GM10266 (cell line): ENCODE results near the gene U2AF1L4.
A peak's percentile ranks its signal among the peaks of the same experiment; 100 is the strongest.

Experiments used
- DNase-seq: peaks from one replicate; pipeline ENCODE4 v3.0.0; 2012; ENCODE audit errors: extremely low spot score
- TF ChIP-seq, protein P1 (sequence below): IDR thresholded peaks from 2 replicates; pipeline ENCODE4 v1.5.1; 2012; ENCODE audit warnings: mild to moderate bottlenecking, low read depth; ENCODE audit not compliant: control insufficient read depth, insufficient read depth; ENCODE audit errors: missing control alignments

The U2AF1L4 gene

DNA sequence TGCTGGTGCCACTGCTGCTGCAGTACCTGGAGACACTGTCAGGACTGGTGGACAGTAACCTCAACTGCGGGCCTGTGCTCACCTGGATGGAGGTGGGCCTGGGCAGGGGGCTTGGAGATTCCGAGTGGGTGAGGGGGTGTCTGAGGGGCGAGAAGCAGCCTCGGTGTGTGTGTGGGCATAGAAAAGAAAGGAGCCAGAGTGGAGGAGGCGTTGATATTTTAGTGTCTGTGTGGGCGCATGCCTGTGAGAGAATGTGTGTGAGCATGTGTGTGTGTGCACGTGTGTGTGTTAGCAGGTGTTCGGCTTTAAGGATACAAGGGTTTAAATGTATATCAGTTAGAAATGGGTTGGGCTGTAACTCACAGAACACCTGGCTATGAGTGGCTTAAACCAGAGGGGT lies 33.8 kb upstream of the U2AF1L4 start:
- TF ChIP-seq, protein P1, sequence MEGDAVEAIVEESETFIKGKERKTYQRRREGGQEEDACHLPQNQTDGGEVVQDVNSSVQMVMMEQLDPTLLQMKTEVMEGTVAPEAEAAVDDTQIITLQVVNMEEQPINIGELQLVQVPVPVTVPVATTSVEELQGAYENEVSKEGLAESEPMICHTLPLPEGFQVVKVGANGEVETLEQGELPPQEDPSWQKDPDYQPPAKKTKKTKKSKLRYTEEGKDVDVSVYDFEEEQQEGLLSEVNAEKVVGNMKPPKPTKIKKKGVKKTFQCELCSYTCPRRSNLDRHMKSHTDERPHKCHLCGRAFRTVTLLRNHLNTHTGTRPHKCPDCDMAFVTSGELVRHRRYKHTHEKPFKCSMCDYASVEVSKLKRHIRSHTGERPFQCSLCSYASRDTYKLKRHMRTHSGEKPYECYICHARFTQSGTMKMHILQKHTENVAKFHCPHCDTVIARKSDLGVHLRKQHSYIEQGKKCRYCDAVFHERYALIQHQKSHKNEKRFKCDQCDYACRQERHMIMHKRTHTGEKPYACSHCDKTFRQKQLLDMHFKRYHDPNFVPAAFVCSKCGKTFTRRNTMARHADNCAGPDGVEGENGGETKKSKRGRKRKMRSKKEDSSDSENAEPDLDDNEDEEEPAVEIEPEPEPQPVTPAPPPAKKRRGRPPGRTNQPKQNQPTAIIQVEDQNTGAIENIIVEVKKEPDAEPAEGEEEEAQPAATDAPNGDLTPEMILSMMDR, result no peak
- DNase-seq, result no peak

DNA sequence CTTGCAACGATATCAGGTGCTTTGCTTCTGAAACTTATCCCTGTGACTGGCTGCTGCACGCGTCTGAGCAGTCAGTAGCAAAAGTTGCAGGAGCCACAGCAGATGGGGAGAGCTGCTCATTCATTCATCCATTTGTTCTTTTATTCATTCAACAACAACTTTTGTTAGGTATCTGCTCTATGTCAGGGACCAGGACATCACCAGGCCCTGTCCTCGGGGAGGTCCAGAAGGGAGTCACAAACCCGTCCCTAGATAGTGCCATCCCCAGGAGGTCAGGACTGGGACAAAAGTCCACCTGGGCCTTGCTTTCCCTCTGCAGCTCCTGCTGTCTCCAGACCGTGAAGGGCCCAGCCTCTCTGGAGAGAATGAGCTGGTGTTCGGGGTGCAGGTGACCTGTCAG lies 32.7 kb upstream of the U2AF1L4 start:
- DNase-seq, result no peak
- TF ChIP-seq, protein P1, result no peak

DNA sequence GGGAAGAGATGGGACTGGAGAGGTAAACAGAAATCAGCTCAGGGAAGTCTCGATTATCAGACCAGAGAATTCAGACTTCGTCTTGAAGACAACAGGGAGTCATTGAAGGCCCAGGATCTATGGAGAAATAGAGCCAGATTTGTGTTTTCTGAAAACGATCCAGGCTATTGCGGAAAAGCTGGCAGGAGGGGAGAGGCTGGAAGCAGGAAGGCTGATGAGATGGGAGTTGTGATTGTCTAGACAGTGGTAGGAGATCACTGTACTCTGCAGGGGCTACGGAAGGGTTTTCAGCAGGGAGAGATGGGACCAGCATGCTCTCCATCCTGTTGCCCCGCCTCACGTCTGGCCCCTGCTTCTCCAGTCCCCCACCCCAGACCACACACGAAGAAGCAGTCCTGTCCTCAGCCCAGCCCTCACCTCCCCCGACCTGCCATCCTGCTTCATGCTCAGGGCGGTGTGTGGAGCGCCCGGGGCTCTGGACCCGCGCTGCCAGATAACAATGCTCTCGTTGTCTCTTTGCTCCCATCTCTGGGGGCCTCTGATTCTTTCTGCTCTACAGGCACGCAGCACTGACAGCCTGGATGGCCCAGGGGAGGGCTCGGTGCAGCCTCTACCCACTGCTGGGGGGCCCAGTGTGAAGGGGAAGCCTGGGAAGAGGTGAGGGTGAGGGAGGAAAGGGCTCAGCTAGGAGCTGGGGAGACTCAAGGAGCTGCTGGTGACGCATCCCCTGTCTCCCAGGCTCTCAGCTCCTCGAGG lies 32.0 kb upstream of the U2AF1L4 start:
- TF ChIP-seq, protein P1, result no peak
- DNase-seq, result no peak

- TF ChIP-seq, protein P1, result no peak
- DNase-seq, result no peak
Observed at GRCh38 chr19:35776102-35776788, 31.0 kb upstream of the U2AF1L4 start.

GRCh38 chr19:35775298-35776101 lies 30.3 kb upstream of the U2AF1L4 start, which contains the start of gene ARHGAP33:
Gene ARHGAP33, plus strand, starts transcription at chr19:35775564. Its CDS starts 95 bp downstream, at chr19:35775659.
- TF ChIP-seq, protein P1, result no peak
- peak; percentile 100 for DNase-seq

GRCh38 chr19:35775046-35775297 lies 29.8 kb upstream of the U2AF1L4 start:
- TF ChIP-seq, protein P1, result no peak
- DNase-seq, result no peak
